ENCODE data around the gene TUBA4A.

The TUBA4A gene

GRCh38 chr2:219284501-219285372 is 31.0 kb upstream of the TUBA4A start:
- H3K9ac ChIP-seq (ENCODE audit: low read depth, low read length), result no peak overlapping the region
- H3K9me3 ChIP-seq (ENCODE audit: control insufficient read depth, insufficient read depth, low read length), result no peaks in the 10 kb centered on the region
- H3K4me3 ChIP-seq (ENCODE audit: low read depth, low read length), result no peak overlapping the region
- peaks cover 4% of the 10 kb centered on the region for H3K4me1 ChIP-seq (ENCODE audit: control insufficient read depth, insufficient read depth, low read length)
- no peaks in the 10 kb centered on the region for H3K27me3 ChIP-seq (ENCODE audit: control insufficient read depth, insufficient read depth, low read length)
- no peaks in the 10 kb centered on the region for H3K36me3 ChIP-seq (ENCODE audit: control insufficient read depth, insufficient read depth, low read length)

- H3K4me1 ChIP-seq (ENCODE audit: control insufficient read depth, insufficient read depth, low read length), result peaks cover 10% of the 10 kb centered on the region
- H3K4me3 ChIP-seq (ENCODE audit: low read depth, low read length), result no peak overlapping the region
- peaks cover 2% of the 10 kb centered on the region for H3K27me3 ChIP-seq (ENCODE audit: control insufficient read depth, insufficient read depth, low read length)
- no peak overlapping the region for H3K9ac ChIP-seq (ENCODE audit: low read depth, low read length)
- no peaks in the 10 kb centered on the region for H3K36me3 ChIP-seq (ENCODE audit: control insufficient read depth, insufficient read depth, low read length)
- no peaks in the 10 kb centered on the region for H3K9me3 ChIP-seq (ENCODE audit: control insufficient read depth, insufficient read depth, low read length)
These were observed 29.3 kb upstream of the TUBA4A start for GRCh38 chr2:219282943-219283581.

GRCh38 chr2:219282375-219282774 is 28.7 kb upstream of the TUBA4A start:
- no peak overlapping the region for H3K9ac ChIP-seq (ENCODE audit: low read depth, low read length)
- no peak overlapping the region for H3K4me3 ChIP-seq (ENCODE audit: low read depth, low read length)
- H3K27me3 ChIP-seq (ENCODE audit: control insufficient read depth, insufficient read depth, low read length), result peaks cover 4% of the 10 kb centered on the region
- peaks cover 14% of the 10 kb centered on the region for H3K4me1 ChIP-seq (ENCODE audit: control insufficient read depth, insufficient read depth, low read length)
- no peaks in the 10 kb centered on the region for H3K36me3 ChIP-seq (ENCODE audit: control insufficient read depth, insufficient read depth, low read length)
- no peaks in the 10 kb centered on the region for H3K9me3 ChIP-seq (ENCODE audit: control insufficient read depth, insufficient read depth, low read length)

GRCh38 chr2:219281588-219281987 is 27.9 kb upstream of the TUBA4A start:
- H3K4me1 ChIP-seq (ENCODE audit: control insufficient read depth, insufficient read depth, low read length), result peaks cover 12% of the 10 kb centered on the region
- H3K27me3 ChIP-seq (ENCODE audit: control insufficient read depth, insufficient read depth, low read length), result peaks cover 4% of the 10 kb centered on the region
- no peaks in the 10 kb centered on the region for H3K9me3 ChIP-seq (ENCODE audit: control insufficient read depth, insufficient read depth, low read length)
- no peaks in the 10 kb centered on the region for H3K36me3 ChIP-seq (ENCODE audit: control insufficient read depth, insufficient read depth, low read length)
- no peak overlapping the region for H3K4me3 ChIP-seq (ENCODE audit: low read depth, low read length)
- H3K9ac ChIP-seq (ENCODE audit: low read depth, low read length), result no peak overlapping the region

GRCh38 chr2:219280651-219281050 is 26.9 kb upstream of the TUBA4A start:
- H3K4me3 ChIP-seq (ENCODE audit: low read depth, low read length), result no peak overlapping the region

GRCh38 chr2:219279916-219280516 is 26.3 kb upstream of the TUBA4A start:
- Histone ChIP-seq H3K9me3 (ENCODE audit: control insufficient read depth, insufficient read depth, low read length) (no peaks in the 10 kb centered on the region), H3K9ac (ENCODE audit: low read depth, low read length) (no peak overlapping the region), H3K4me3 (ENCODE audit: low read depth, low read length) (peak overlapping the region; percentile 70), H3K4me1 (ENCODE audit: control insufficient read depth, insufficient read depth, low read length) (peaks cover 11% of the 10 kb centered on the region), H3K27me3 (ENCODE audit: control insufficient read depth, insufficient read depth, low read length) (peaks cover 4% of the 10 kb centered on the region), H3K36me3 (ENCODE audit: control insufficient read depth, insufficient read depth, low read length) (no peaks in the 10 kb centered on the region)

More at GRCh38 chr2:219280651-219281050, 26.9 kb upstream of the TUBA4A start:
- Histone ChIP-seq H3K36me3 (ENCODE audit: control insufficient read depth, insufficient read depth, low read length) (no peaks in the 10 kb centered on the region), H3K9me3 (ENCODE audit: control insufficient read depth, insufficient read depth, low read length) (no peaks in the 10 kb centered on the region), H3K4me1 (ENCODE audit: control insufficient read depth, insufficient read depth, low read length) (peaks cover 11% of the 10 kb centered on the region), H3K9ac (ENCODE audit: low read depth, low read length) (no peak overlapping the region), H3K27me3 (ENCODE audit: control insufficient read depth, insufficient read depth, low read length) (peaks cover 4% of the 10 kb centered on the region)

GRCh38 chr2:219279151-219279915 is 25.6 kb upstream of the TUBA4A start, which contains the start of gene DNAJB2:
DNAJB2 (plus strand) TSS chr2:219279366; CDS start chr2:219279834, 468 bp downstream.
- Histone ChIP-seq H3K36me3 (ENCODE audit: control insufficient read depth, insufficient read depth, low read length) (no peaks in the 10 kb centered on the region), H3K4me3 (ENCODE audit: low read depth, low read length) (peak within 1 kb of the TSS; percentile 70), H3K9ac (ENCODE audit: low read depth, low read length) (no peak within 1 kb of the TSS), H3K4me1 (ENCODE audit: control insufficient read depth, insufficient read depth, low read length) (peaks cover 16% of the 10 kb centered on the region), H3K27me3 (ENCODE audit: control insufficient read depth, insufficient read depth, low read length) (peaks cover 4% of the 10 kb centered on the region), H3K9me3 (ENCODE audit: control insufficient read depth, insufficient read depth, low read length) (no peaks in the 10 kb centered on the region)

- Histone ChIP-seq H3K27me3 (ENCODE audit: control insufficient read depth, insufficient read depth, low read length) (peaks cover 4% of the 10 kb centered on the region), H3K4me3 (ENCODE audit: low read depth, low read length) (peak overlapping the region; percentile 47), H3K36me3 (ENCODE audit: control insufficient read depth, insufficient read depth, low read length) (no peaks in the 10 kb centered on the region), H3K9me3 (ENCODE audit: control insufficient read depth, insufficient read depth, low read length) (no peaks in the 10 kb centered on the region), H3K4me1 (ENCODE audit: control insufficient read depth, insufficient read depth, low read length) (peaks cover 17% of the 10 kb centered on the region), H3K9ac (ENCODE audit: low read depth, low read length) (no peak overlapping the region)
These were observed 25.0 kb upstream of the TUBA4A start for GRCh38 chr2:219278655-219279150.

GRCh38 chr2:219277703-219278654 is 24.3 kb upstream of the TUBA4A start:
- peak overlapping the region; percentile 47 for H3K4me3 ChIP-seq (ENCODE audit: low read depth, low read length)

GRCh38 chr2:219274361-219274921 is 20.7 kb upstream of the TUBA4A start:
- H3K4me1 ChIP-seq (ENCODE audit: control insufficient read depth, insufficient read depth, low read length), result peaks cover 17% of the 10 kb centered on the region
- H3K36me3 ChIP-seq (ENCODE audit: control insufficient read depth, insufficient read depth, low read length), result no peaks in the 10 kb centered on the region
- H3K27me3 ChIP-seq (ENCODE audit: control insufficient read depth, insufficient read depth, low read length), result peaks cover 4% of the 10 kb centered on the region
- H3K4me3 ChIP-seq (ENCODE audit: low read depth, low read length), result no peak overlapping the region
- no peaks in the 10 kb centered on the region for H3K9me3 ChIP-seq (ENCODE audit: control insufficient read depth, insufficient read depth, low read length)
- no peak overlapping the region for H3K9ac ChIP-seq (ENCODE audit: low read depth, low read length)

More at GRCh38 chr2:219277703-219278654, 24.3 kb upstream of the TUBA4A start:
- peaks cover 4% of the 10 kb centered on the region for H3K27me3 ChIP-seq (ENCODE audit: control insufficient read depth, insufficient read depth, low read length)
- H3K4me1 ChIP-seq (ENCODE audit: control insufficient read depth, insufficient read depth, low read length), result peaks cover 17% of the 10 kb centered on the region
- no peaks in the 10 kb centered on the region for H3K36me3 ChIP-seq (ENCODE audit: control insufficient read depth, insufficient read depth, low read length)
- H3K9me3 ChIP-seq (ENCODE audit: control insufficient read depth, insufficient read depth, low read length), result no peaks in the 10 kb centered on the region
- H3K9ac ChIP-seq (ENCODE audit: low read depth, low read length), result no peak overlapping the region
